ENCODE measurements around the gene MTHFSD. TPM values are rescaled to one million over a fixed set of nuclear protein-coding genes. Genes with fewer than 3 reads are reported as not detected.

The MTHFSD gene
- polyA plus RNA-seq, 1 donor: 19.5 TPM

DNA sequence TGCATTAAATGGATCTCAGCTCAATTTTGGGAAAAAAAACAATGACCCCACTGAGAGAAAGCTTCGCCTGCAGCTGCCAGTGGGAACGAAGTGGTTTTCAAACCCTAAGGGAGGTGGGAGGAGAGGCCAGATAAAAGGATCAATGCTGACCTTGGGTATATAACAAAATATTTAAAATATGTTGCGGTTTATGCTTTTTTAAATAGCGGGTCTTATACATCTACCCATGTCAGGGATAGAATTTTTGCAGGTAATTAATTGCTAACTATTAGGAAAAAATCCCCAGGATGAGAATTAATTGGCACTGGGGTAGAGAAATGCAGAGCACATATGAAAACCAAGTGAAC is 55.6 kb downstream of the MTHFSD start:
- H3K27ac ChIP-seq (ENCODE audit: low read length): peak overlapping the region; percentile 74
- no CpG with 5 or more reads among the region's 4 CpGs for WGBS (ENCODE audit: insufficient coverage, low lambda C conversion rate)

GRCh38 chr16:86498671-86499439 is 56.2 kb downstream of the MTHFSD start:
- WGBS (ENCODE audit: insufficient coverage, low lambda C conversion rate): 0% methylated on average over 5 of the region's 61 CpGs
- Histone ChIP-seq H3K4me1 (ENCODE audit: control insufficient read depth, insufficient read depth, low read length) (peaks cover 2% of the 10 kb centered on the region), H3K9me3 (ENCODE audit: control insufficient read depth, low read depth, low read length) (peaks cover 7% of the 10 kb centered on the region), H3K27me3 (ENCODE audit: control insufficient read depth, insufficient read depth, low read length) (peaks cover 99% of the 10 kb centered on the region), H3K4me3 (ENCODE audit: low read length) (peak overlapping the region; percentile 39), H3K36me3 (ENCODE audit: control insufficient read depth, insufficient read depth, low read length) (no peaks in the 10 kb centered on the region), H3K27ac (ENCODE audit: low read length) (peak overlapping the region; percentile 74)
- DNase-seq: no peak

More for the DNA sequence above, 55.6 kb downstream of the MTHFSD start:
- DNase-seq: no peak
- peaks cover 7% of the 10 kb centered on the region for H3K9me3 ChIP-seq (ENCODE audit: control insufficient read depth, low read depth, low read length)
- H3K4me3 ChIP-seq (ENCODE audit: low read length): peak overlapping the region; percentile 39
- no peaks in the 10 kb centered on the region for H3K4me1 ChIP-seq (ENCODE audit: control insufficient read depth, insufficient read depth, low read length)
- peaks cover 99% of the 10 kb centered on the region for H3K27me3 ChIP-seq (ENCODE audit: control insufficient read depth, insufficient read depth, low read length)
- H3K36me3 ChIP-seq (ENCODE audit: control insufficient read depth, insufficient read depth, low read length): no peaks in the 10 kb centered on the region

- Histone ChIP-seq H3K9me3 (ENCODE audit: control insufficient read depth, low read depth, low read length) (peaks cover 7% of the 10 kb centered on the region), H3K4me1 (ENCODE audit: control insufficient read depth, insufficient read depth, low read length) (peaks cover 4% of the 10 kb centered on the region), H3K36me3 (ENCODE audit: control insufficient read depth, insufficient read depth, low read length) (no peaks in the 10 kb centered on the region), H3K4me3 (ENCODE audit: low read length) (peak overlapping the region; percentile 39), H3K27me3 (ENCODE audit: control insufficient read depth, insufficient read depth, low read length) (peaks cover 99% of the 10 kb centered on the region), H3K27ac (ENCODE audit: low read length) (peak overlapping the region; percentile 74)
- no CpG with 5 or more reads among the region's 29 CpGs for WGBS (ENCODE audit: insufficient coverage, low lambda C conversion rate)
- DNase-seq: no peak
These were observed 56.8 kb downstream of the MTHFSD start for GRCh38 chr16:86498155-86498670.

DNA sequence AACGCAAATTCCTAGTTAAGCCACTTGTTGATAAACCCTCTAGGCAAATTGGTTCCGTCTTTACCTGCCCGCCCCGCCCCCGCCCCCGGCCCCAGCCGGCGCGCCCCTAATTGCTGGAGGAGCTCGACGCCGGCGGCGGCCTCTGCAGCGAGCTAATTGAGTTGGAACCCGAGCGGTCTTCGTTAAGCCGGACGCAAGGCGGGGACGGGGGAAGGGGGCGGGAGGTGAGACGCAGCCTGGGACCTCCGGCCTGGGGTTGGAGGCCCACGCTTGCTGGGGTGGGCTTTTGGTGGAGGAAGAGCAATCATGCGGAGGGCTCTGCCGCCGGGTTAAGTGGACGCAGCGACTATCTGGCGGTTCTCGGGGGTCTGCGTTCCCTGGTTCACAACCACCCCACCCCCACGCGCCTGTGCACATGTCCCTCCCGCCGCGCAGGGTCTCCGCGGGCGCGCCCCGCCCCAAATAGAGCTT is 57.4 kb downstream of the MTHFSD start:
- H3K4me3 ChIP-seq (ENCODE audit: low read length): peak overlapping the region; percentile 28
- no CpG with 5 or more reads among the region's 44 CpGs for WGBS (ENCODE audit: insufficient coverage, low lambda C conversion rate)
- H3K36me3 ChIP-seq (ENCODE audit: control insufficient read depth, insufficient read depth, low read length): no peaks in the 10 kb centered on the region
- peaks cover 6% of the 10 kb centered on the region for H3K4me1 ChIP-seq (ENCODE audit: control insufficient read depth, insufficient read depth, low read length)
- H3K27me3 ChIP-seq (ENCODE audit: control insufficient read depth, insufficient read depth, low read length): peaks cover 99% of the 10 kb centered on the region
- H3K9me3 ChIP-seq (ENCODE audit: control insufficient read depth, low read depth, low read length): peaks cover 7% of the 10 kb centered on the region
- H3K27ac ChIP-seq (ENCODE audit: low read length): peak overlapping the region; percentile 74
- no peak for DNase-seq

GRCh38 chr16:86496929-86497461 is 58.0 kb downstream of the MTHFSD start:
- Histone ChIP-seq H3K9me3 (ENCODE audit: control insufficient read depth, low read depth, low read length) (peaks cover 7% of the 10 kb centered on the region), H3K36me3 (ENCODE audit: control insufficient read depth, insufficient read depth, low read length) (no peaks in the 10 kb centered on the region), H3K4me1 (ENCODE audit: control insufficient read depth, insufficient read depth, low read length) (peaks cover 9% of the 10 kb centered on the region), H3K27ac (ENCODE audit: low read length) (peak overlapping the region; percentile 74), H3K27me3 (ENCODE audit: control insufficient read depth, insufficient read depth, low read length) (peaks cover 99% of the 10 kb centered on the region), H3K4me3 (ENCODE audit: low read length) (peak overlapping the region; percentile 26)
- no CpG with 5 or more reads among the region's 45 CpGs for WGBS (ENCODE audit: insufficient coverage, low lambda C conversion rate)
- DNase-seq: no peak

DNA sequence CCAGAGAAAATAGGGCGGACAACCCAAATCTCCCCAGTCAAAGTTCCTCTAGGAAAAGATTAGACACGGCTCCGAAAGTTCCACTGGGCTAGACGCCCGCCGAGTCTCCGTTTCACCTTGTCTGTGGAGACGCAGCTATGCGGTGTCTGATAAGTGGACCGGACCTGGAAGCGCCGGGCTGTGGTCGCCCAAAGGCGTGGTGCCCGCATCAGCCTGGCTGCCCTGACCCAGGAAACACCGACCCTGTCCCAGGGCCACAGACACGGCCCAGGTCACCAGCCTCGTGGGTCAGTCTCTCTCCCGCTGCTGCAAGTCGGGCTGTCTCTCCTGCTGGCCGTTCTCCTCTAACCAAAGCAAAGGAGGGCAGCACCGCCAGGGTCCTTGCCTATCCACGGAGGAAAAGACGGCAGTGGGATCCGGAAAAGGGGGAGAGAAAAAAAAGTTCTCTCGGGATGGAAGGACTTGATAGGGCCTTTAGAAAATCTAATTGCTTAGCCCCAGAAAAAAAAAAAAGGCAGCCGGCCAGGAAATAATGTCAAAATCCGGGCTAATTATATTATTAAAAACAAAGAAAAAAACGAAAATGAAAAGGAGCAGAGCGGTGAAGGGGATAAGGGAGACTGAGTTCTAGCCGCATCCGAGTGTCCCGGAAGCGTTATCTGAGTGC is 58.6 kb downstream of the MTHFSD start:
- H3K4me3 ChIP-seq (ENCODE audit: low read length): peak overlapping the region; percentile 26
- DNase-seq: no peak
- peaks cover 11% of the 10 kb centered on the region for H3K4me1 ChIP-seq (ENCODE audit: control insufficient read depth, insufficient read depth, low read length)
- H3K36me3 ChIP-seq (ENCODE audit: control insufficient read depth, insufficient read depth, low read length): no peaks in the 10 kb centered on the region
- peaks cover 99% of the 10 kb centered on the region for H3K27me3 ChIP-seq (ENCODE audit: control insufficient read depth, insufficient read depth, low read length)
- peak overlapping the region; percentile 74 for H3K27ac ChIP-seq (ENCODE audit: low read length)
- 0% methylated on average over 4 of the region's 34 CpGs for WGBS (ENCODE audit: insufficient coverage, low lambda C conversion rate)
- peaks cover 7% of the 10 kb centered on the region for H3K9me3 ChIP-seq (ENCODE audit: control insufficient read depth, low read depth, low read length)

- Histone ChIP-seq H3K4me3 (ENCODE audit: low read length) (no peak overlapping the region), H3K4me1 (ENCODE audit: control insufficient read depth, insufficient read depth, low read length) (peaks cover 12% of the 10 kb centered on the region), H3K36me3 (ENCODE audit: control insufficient read depth, insufficient read depth, low read length) (no peaks in the 10 kb centered on the region), H3K27me3 (ENCODE audit: control insufficient read depth, insufficient read depth, low read length) (peaks cover 99% of the 10 kb centered on the region), H3K27ac (ENCODE audit: low read length) (peak overlapping the region; percentile 74), H3K9me3 (ENCODE audit: control insufficient read depth, low read depth, low read length) (peaks cover 7% of the 10 kb centered on the region)
- no CpG with 5 or more reads among the region's 16 CpGs for WGBS (ENCODE audit: insufficient coverage, low lambda C conversion rate)
- DNase-seq: no peak
These were observed 59.2 kb downstream of the MTHFSD start for GRCh38 chr16:86495756-86496261.

DNA sequence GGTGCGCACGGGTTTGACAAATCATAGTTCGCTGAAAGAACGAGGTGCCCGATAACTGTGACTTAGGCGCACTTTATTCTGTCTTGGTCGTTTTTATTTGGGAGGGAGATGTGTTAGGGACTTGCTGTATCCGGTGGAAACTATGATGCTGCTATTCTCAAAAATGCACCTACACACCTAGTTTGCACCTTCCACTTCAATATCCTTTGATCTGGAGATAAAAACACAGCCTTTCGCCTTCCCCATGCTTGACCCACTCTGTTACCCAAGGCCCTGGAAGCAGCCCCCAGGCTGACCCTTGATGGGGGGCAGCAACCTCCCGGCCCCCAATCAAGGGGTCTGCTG is 59.7 kb downstream of the MTHFSD start:
- Histone ChIP-seq H3K27ac (ENCODE audit: low read length) (peak overlapping the region; percentile 74), H3K4me1 (ENCODE audit: control insufficient read depth, insufficient read depth, low read length) (peaks cover 12% of the 10 kb centered on the region), H3K4me3 (ENCODE audit: low read length) (no peak overlapping the region), H3K27me3 (ENCODE audit: control insufficient read depth, insufficient read depth, low read length) (peaks cover 99% of the 10 kb centered on the region), H3K9me3 (ENCODE audit: control insufficient read depth, low read depth, low read length) (peaks cover 7% of the 10 kb centered on the region), H3K36me3 (ENCODE audit: control insufficient read depth, insufficient read depth, low read length) (no peaks in the 10 kb centered on the region)
- whole genome bisulfite sequencing (ENCODE audit: insufficient coverage, low lambda C conversion rate): no CpG with 5 or more reads among the region's 10 CpGs
- no peak for DNase-seq

DNA sequence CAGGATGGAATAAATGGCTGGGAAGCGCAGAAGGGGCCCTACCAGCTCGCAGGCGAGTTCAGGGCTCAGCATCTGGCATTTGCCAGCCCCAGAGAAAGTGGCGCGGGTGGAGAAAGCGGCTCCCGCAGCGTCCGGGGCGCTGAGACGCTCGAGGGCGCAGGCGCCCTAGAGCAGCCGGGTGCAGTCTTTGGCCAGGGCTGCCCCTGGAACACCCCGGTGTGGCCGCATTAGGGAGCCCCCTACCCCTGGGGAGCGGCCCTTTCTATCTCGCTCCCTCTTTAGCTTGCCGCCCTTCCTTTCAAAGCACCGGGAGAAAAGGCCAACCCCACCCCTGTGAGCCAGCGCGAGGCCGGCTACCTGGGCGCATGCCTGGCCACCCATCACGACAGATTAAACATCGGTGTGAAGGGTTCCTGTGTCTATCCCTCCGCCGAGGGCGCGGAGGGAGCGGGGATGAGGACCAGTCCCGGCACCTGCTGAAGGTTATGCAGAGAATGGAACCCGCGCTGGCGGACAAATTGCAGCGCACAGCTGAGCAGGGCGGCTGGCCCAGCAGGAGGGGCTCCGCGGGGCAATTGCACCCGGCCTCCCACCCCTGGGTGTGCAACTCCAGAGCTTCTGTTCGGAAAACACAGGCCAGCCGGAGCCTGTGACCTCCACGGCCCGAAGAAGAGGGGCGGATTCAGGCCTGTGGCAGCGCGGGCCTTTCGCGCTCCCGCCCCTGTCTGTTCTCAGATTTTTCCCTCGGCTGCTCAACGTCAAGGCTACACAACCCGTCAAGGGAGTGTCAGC is 60.3 kb downstream of the MTHFSD start:
- H3K4me3 ChIP-seq (ENCODE audit: low read length): no peak overlapping the region
- no peak for DNase-seq
- 0% methylated on average over 1 of the region's 54 CpGs for WGBS (ENCODE audit: insufficient coverage, low lambda C conversion rate)
- H3K4me1 ChIP-seq (ENCODE audit: control insufficient read depth, insufficient read depth, low read length): peaks cover 12% of the 10 kb centered on the region
- H3K36me3 ChIP-seq (ENCODE audit: control insufficient read depth, insufficient read depth, low read length): peaks cover 2% of the 10 kb centered on the region
- H3K27me3 ChIP-seq (ENCODE audit: control insufficient read depth, insufficient read depth, low read length): peaks cover 94% of the 10 kb centered on the region
- peak overlapping the region; percentile 74 for H3K27ac ChIP-seq (ENCODE audit: low read length)
- H3K9me3 ChIP-seq (ENCODE audit: control insufficient read depth, low read depth, low read length): peaks cover 7% of the 10 kb centered on the region
